Measurements from ENCODE around the gene IFNAR2.

DNA sequence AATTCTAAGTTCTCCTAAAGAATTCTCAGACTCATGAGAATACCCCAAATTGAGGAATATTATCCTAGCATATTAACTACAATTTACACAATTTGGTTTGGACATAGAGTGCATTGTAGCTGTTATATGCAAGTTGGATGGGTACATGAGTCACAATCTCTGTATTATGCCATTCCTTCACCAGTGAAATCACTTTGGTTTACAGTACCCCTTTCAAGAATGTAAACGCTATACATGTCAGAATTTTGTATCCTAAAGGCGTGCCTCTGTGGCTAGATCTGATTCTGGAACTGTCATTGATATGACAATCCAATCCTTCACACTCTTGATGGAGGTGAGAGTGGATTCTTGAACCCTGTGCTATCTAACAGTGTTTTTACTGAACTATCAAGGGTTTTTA lies 29.7 kb downstream of the IFNAR2 start:
- TF ChIP-seq CTCF (conservative IDR thresholded peaks at IDR 0.05; ENCODE audit: low read depth, low read length) (no peak), EZH2 (IDR thresholded peaks at IDR 0.05; ENCODE audit: borderline replicate concordance, low read depth, low read length, poor library complexity, severe bottlenecking) (no peak)

Data from A673 (cell line).